Adrenal gland (tissue), 5 donors: ENCODE data around the gene LMNB1.

Experiments used
- POLR2A ChIP-seq, 2 donors: fragments of 450-650 bp; IDR thresholded peaks; one replicate each; pipeline ENCODE4 v1.6.1; 2017; ENCODE audit warnings: antibody characterized with exemption in 2 of 2, mild to moderate bottlenecking in 2 of 2, moderate library complexity in 1 of 2
- TF ChIP-seq, protein P1 (sequence below), 6 experiments: fragments of 450-650 bp in 4 of 6; fragments of 200-600 bp in 2 of 6; sonication (generic) in 1 of 6; IDR thresholded peaks; 1 replicate in 5 of 6; 2 replicates in 1 of 6; pipeline versions ENCODE4 v1.5.1 to v1.8.0; 2016 to 2021; ENCODE audit warnings: antibody characterized with exemption in 6 of 6, mild to moderate bottlenecking in 2 of 6, moderate library complexity in 1 of 6
- donor health status: DM: no; HTN: no; CAD: no.

DNA sequence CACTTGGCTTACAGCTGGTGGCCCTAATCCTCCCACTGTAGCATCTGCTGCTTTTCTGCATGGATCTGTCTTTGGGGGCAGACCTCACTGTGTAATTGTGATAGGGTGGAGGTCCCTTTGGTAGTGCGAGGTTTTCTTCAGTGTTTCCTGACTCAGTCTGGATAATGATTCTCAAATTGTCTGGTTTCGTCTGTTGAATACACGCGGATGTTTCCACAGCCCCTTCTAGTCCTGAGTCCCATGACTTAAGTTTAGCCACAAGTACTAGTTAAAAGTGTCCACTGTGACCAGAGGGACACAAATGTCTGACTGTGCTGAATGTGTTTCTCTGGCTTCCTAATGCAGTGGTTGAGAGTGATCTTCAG, 70.5 kb downstream of the LMNB1 start:
- TF ChIP-seq POLR2A (IDR thresholded peaks at IDR 0.05) = no peak
- TF ChIP-seq, protein P1, sequence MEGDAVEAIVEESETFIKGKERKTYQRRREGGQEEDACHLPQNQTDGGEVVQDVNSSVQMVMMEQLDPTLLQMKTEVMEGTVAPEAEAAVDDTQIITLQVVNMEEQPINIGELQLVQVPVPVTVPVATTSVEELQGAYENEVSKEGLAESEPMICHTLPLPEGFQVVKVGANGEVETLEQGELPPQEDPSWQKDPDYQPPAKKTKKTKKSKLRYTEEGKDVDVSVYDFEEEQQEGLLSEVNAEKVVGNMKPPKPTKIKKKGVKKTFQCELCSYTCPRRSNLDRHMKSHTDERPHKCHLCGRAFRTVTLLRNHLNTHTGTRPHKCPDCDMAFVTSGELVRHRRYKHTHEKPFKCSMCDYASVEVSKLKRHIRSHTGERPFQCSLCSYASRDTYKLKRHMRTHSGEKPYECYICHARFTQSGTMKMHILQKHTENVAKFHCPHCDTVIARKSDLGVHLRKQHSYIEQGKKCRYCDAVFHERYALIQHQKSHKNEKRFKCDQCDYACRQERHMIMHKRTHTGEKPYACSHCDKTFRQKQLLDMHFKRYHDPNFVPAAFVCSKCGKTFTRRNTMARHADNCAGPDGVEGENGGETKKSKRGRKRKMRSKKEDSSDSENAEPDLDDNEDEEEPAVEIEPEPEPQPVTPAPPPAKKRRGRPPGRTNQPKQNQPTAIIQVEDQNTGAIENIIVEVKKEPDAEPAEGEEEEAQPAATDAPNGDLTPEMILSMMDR (IDR thresholded peaks at IDR 0.05) = no peak
